ELF-1 (cell line): Measurements from ENCODE around the gene KLHL25.

Experiments
- DNase-seq: peaks from one replicate; pipeline ENCODE4 v3.0.0-alpha.2; 2016; ENCODE audit warnings: low read depth, low spot score

KLHL25 gene

GRCh38 chr15:85760531-85761371 lies 34.0 kb downstream of the KLHL25 start:
- DNase-seq: no peak

GRCh38 chr15:85760049-85760448 lies 34.7 kb downstream of the KLHL25 start:
- DNase-seq: no peak

GRCh38 chr15:85759376-85759775 lies 35.3 kb downstream of the KLHL25 start:
- no peak for DNase-seq

- DNase-seq: no peak
These were observed 36.1 kb downstream of the KLHL25 start for GRCh38 chr15:85758655-85758978.

GRCh38 chr15:85757939-85758654 lies 36.6 kb downstream of the KLHL25 start:
- DNase-seq: no peak

- DNase-seq: no peak
These were observed 37.4 kb downstream of the KLHL25 start for GRCh38 chr15:85757073-85757938.

- no peak for DNase-seq
These were observed 38.2 kb downstream of the KLHL25 start for GRCh38 chr15:85756411-85757072.

GRCh38 chr15:85755942-85756341 lies 38.8 kb downstream of the KLHL25 start:
- DNase-seq: no peak

GRCh38 chr15:85755471-85755870 lies 39.3 kb downstream of the KLHL25 start:
- DNase-seq: no peak

GRCh38 chr15:85754989-85755388 lies 39.7 kb downstream of the KLHL25 start:
- DNase-seq: no peak

- no peak for DNase-seq
These were observed 40.8 kb downstream of the KLHL25 start for GRCh38 chr15:85753791-85754452.

GRCh38 chr15:85753261-85753660 lies 41.5 kb downstream of the KLHL25 start:
- no peak for DNase-seq

GRCh38 chr15:85752491-85752961 lies 42.2 kb downstream of the KLHL25 start:
- DNase-seq: no peak

GRCh38 chr15:85752124-85752475 lies 42.6 kb downstream of the KLHL25 start:
- DNase-seq: no peak

- DNase-seq: peak; percentile 69
These were observed 43.2 kb downstream of the KLHL25 start for GRCh38 chr15:85751291-85752123.

GRCh38 chr15:85750319-85751290 lies 44.1 kb downstream of the KLHL25 start:
- DNase-seq: no peak

GRCh38 chr15:85749261-85750151 lies 45.2 kb downstream of the KLHL25 start:
- no peak for DNase-seq

GRCh38 chr15:85748729-85749128 lies 46.0 kb downstream of the KLHL25 start:
- DNase-seq: peak; percentile 59
